Transverse colon (tissue), 4 donors: ENCODE data around the gene JARID2. TPM values are rescaled to one million over a fixed set of nuclear protein-coding genes. Genes with fewer than 3 reads are reported as not detected.

ENCODE experiments used
- DNase-seq: peaks from one replicate; pipeline ENCODE4 v3.0.0-alpha.2; 2019
- H3K27ac ChIP-seq, 4 donors: fragments of 200-600 bp; sonication (generic); 2 replicates each; pipeline ENCODE4 v1.5.1; 2016 to 2018; ENCODE audit warnings: inconsistent platforms in 4 of 4
- H3K27me3 ChIP-seq: fragments of 200-600 bp; sonication (generic); 2 replicates; pipeline ENCODE4 v1.5.1; 2017; ENCODE audit warnings: inconsistent platforms
- H3K36me3 ChIP-seq, 4 donors: fragments of 200-600 bp; sonication (generic); 2 replicates each; pipeline ENCODE4 v1.5.1; 2017 to 2019; ENCODE audit warnings: inconsistent platforms in 4 of 4
- H3K4me1 ChIP-seq, 4 donors: fragments of 200-600 bp; sonication (generic); 2 replicates each; pipeline ENCODE4 v1.5.1; 2017 to 2020; ENCODE audit warnings: inconsistent platforms in 4 of 4
- H3K4me3 ChIP-seq, 4 donors: fragments of 200-600 bp; sonication (generic); 1 replicate in 1 of 4; 2 replicates in 3 of 4; pipeline versions ENCODE4 v1.5.1 to v1.6.1; 2017 to 2019; ENCODE audit warnings: inconsistent platforms in 4 of 4
- H3K9me3 ChIP-seq, 2 donors: fragments of 200-600 bp; sonication (generic); 2 replicates each; pipeline ENCODE4 v1.5.1; 2017 to 2019; ENCODE audit warnings: inconsistent platforms in 2 of 2
- CTCF ChIP-seq, 5 experiments: fragments of 200-600 bp in 3 of 5; fragments of 450-650 bp in 2 of 5; sonication (generic) in 3 of 5; IDR thresholded peaks; 1 replicate in 2 of 5; 2 replicates in 3 of 5; pipeline ENCODE4 v1.5.1; 2016 to 2017; ENCODE audit warnings: antibody characterized with exemption in 5 of 5, inconsistent platforms in 3 of 5, mild to moderate bottlenecking in 2 of 5, moderate library complexity in 1 of 5
- EP300 ChIP-seq: sonication (generic); formaldehyde crosslinking; IDR thresholded peaks from one replicate; pipeline ENCODE4 v1.6.1; 2017; ENCODE audit warnings: antibody characterized with exemption, low read depth
- POLR2A ChIP-seq: fragments of 450-650 bp; IDR thresholded peaks from one replicate; pipeline ENCODE4 v1.6.1; 2016; ENCODE audit warnings: antibody characterized with exemption, mild to moderate bottlenecking, moderate library complexity
- POLR2AphosphoS5 ChIP-seq, 3 donors: sonication (generic); formaldehyde crosslinking; IDR thresholded peaks; one replicate each; pipeline ENCODE4 v1.6.1; 2016; ENCODE audit warnings: antibody characterized with exemption in 3 of 3
- WGBS, 2 donors: methylation state at CpG; one replicate each; pipeline ENCODE4 v1.1.5; 2018; ENCODE audit warnings: low coverage in 1 of 2; 5-methylcytosine and 5-hydroxymethylcytosine counted together
- in situ Hi-C, 4 donors: fragments of 200-750 bp; cut with MboI; loops; one replicate each; pipeline versions ENCODE4 v1.15.0 to v1.15.1; 2017; ENCODE audit warnings: low sequenced_read_pairs in 3 of 4, low pct_ligation_motif_present in 1 of 4, low pct_unique_long_range_greater_than_20kb in 1 of 4
- intact Hi-C: fragments of 100-400 bp; cut with DNase I; formaldehyde crosslinking; loops from one replicate; pipeline ENCODE4 v1.15.1; 2023; ENCODE audit warnings: low total_unique reads
- total RNA-seq, 4 donors: library from RNA; depleted of rRNA; stranded (reverse); fragments of >200 nt; gene quantifications; one replicate each; pipeline ENCODE4 v1.1.0, GENCODE V29; 2016

The JARID2 gene
- total RNA-seq, 4 donors from 2014 or later: 9.4 to 18.7 (median 10.9) TPM

- Histone ChIP-seq H3K4me3 (no peak overlapping the region), H3K27me3 (no peaks in the 10 kb centered on the region), H3K4me1 (peaks cover 5 to 27% (median 7%) of the 10 kb centered on the region in 4 donors), H3K36me3 (peaks cover 0 to 13% (median 5%) of the 10 kb centered on the region in 4 donors), H3K9me3 (no peaks in the 10 kb centered on the region), H3K27ac (no peak overlapping the region)
- TF ChIP-seq EP300: no peak
- no peak for TF ChIP-seq CTCF (IDR thresholded peaks at IDR 0.05)
- intact Hi-C loops: loop anchor here (10.0 kb wide), 1 partner anchor 124 kb away; no protein-coding TSS in a partner anchor
- 93 to 94% methylated on average over 8 to 38 of the region's 38 CpGs for WGBS, 2 donors
- peak; percentile 4 for DNase-seq
- in situ Hi-C loops: loop anchor here in 1 of 4 donors (25.0 kb wide), 1 partner anchor 111 kb away; no protein-coding TSS in a partner anchor
Observed at GRCh38 chr6:15500901-15501825, 255.3 kb downstream of the JARID2 start.

GRCh38 chr6:15501826-15502445 lies 256.1 kb downstream of the JARID2 start:
- intact Hi-C loops (loop anchor here (10.0 kb wide), 1 partner anchor 123 kb away; no protein-coding TSS in a partner anchor), in situ Hi-C loops (loop anchor here in 1 of 4 donors (25.0 kb wide), 1 partner anchor 110 kb away; no protein-coding TSS in a partner anchor)
- DNase-seq: peak; percentile 18
- TF ChIP-seq EP300 (no peak), POLR2A (no peak), CTCF (IDR thresholded peaks at IDR 0.05) (no peak), POLR2AphosphoS5 (IDR thresholded peaks at IDR 0.05) (no peak)
- Histone ChIP-seq H3K4me3 (no peak overlapping the region), H3K36me3 (peaks cover 0 to 6% (median 2%) of the 10 kb centered on the region in 4 donors), H3K4me1 (peaks cover 5 to 28% (median 7%) of the 10 kb centered on the region in 4 donors), H3K27ac (no peak overlapping the region), H3K9me3 (no peaks in the 10 kb centered on the region), H3K27me3 (no peaks in the 10 kb centered on the region)
- WGBS, 2 donors: 75% methylated on average over 19 of the region's 19 CpGs; no CpG with 5 or more reads in 1 of the 2 donors

GRCh38 chr6:15502446-15503345 lies 256.8 kb downstream of the JARID2 start:
- Histone ChIP-seq H3K27me3 (no peaks in the 10 kb centered on the region), H3K4me3 (no peak overlapping the region), H3K4me1 (peaks cover 5 to 28% (median 7%) of the 10 kb centered on the region in 4 donors), H3K9me3 (no peaks in the 10 kb centered on the region), H3K36me3 (peaks cover 0 to 6% (median 0%) of the 10 kb centered on the region in 4 donors), H3K27ac (no peak overlapping the region)
- intact Hi-C loops: loop anchor here (10.0 kb wide), 1 partner anchor 122 kb away; no protein-coding TSS in a partner anchor
- in situ Hi-C loops: loop anchor here in 1 of 4 donors (25.0 kb wide), 1 partner anchor 110 kb away; no protein-coding TSS in a partner anchor
- DNase-seq: peak; percentile 4
- TF ChIP-seq EP300: no peak
- TF ChIP-seq POLR2A: no peak
- TF ChIP-seq POLR2AphosphoS5 (IDR thresholded peaks at IDR 0.05): no peak
- no peak for TF ChIP-seq CTCF (IDR thresholded peaks at IDR 0.05)
- WGBS, 2 donors: 59 to 88% methylated on average over 6 to 20 of the region's 20 CpGs
